NCI-H1417 (cell line): ENCODE measurements around the gene TBC1D12.
"Not testable (repeated sequence)": the region's sequence is repeated elsewhere in the genome, so short reads cannot be mapped to it uniquely, and the experiment has no call there.

Experiments
- DNase-seq, 3 experiments: peaks; one replicate each; lab custom pipeline; 2025; lab: John Stamatoyannopoulos, UW

Gene TBC1D12

DNA sequence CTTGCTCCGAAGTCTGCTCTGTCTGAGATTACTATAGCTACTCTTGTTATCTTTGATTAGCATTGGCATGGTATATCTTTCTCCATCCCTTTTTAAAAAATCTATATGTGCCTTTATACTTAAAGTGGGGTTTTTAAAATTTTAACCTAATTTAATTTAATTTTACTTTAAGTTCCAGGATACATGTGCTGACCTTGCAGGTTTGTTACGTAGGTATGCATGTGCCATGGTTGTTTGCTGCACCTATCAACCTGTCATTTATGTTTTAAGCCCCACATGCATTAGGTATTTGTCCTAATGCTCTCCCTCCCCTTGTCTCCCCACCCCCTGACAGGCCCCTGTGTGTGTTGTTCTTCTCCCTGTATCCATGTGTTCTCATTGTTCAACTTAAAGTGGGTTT lies 54.6 kb downstream of the TBC1D12 start:
- no peak for DNase-seq

DNA sequence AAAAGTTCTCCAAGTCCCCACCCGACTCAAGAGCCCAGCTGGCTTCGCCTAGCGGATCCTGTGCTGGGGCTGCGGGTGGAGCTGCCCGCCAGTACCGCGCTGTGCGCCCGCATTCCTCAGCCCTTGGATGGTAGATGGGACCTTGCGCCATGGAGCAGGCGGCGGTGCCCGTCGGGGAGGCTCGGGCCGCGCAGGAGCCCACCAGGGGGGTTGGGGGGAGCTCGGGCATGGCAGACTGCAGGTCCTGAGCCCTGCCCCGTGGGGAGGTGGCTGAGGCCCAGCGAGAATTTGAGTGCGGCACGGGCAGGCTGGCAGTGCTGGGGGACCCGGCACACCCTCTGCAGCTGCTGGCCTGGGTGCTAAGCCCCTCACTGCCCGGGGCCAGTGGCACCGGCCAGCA lies 57.0 kb downstream of the TBC1D12 start:
- no peak for DNase-seq

DNA sequence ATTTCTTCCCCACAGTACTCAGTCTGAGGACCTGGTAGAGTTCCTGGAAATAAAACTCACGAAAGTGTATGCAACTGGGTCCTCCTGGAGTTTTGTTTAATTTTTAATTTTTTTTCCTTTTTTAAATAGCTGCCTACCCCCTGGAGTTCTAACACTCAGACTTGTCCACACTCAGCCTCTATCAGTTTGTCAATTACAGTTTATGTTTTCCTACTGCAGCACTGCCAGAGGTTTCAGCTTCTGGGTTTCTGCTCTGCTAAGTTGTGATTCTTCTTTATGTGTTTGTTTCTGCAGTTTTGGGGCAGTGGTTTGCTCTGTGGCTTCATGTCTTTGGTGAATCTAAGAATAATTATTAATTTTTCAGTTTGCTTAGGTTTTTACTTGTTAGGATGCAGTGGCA lies 59.2 kb downstream of the TBC1D12 start:
- DNase-seq, result no peak

DNA sequence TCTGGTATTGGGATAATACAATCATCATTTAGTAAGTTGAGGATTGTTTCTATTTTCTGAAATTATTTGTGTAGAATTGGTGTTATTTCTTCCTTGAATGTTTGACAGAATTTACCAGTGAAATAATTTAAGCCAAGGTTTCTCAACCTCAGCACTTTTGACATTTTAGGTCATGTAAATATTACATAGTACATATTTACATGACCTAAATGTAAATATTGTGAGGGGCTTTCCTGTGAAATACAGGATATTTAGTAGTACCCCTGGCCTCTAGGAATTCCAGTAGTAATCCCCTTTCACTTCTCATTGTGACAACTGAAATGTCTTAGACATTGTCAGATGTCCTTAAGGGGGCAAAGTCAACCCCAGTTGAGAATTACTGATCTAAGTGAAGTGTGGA lies 59.8 kb downstream of the TBC1D12 start:
- DNase-seq, result no peak

DNA sequence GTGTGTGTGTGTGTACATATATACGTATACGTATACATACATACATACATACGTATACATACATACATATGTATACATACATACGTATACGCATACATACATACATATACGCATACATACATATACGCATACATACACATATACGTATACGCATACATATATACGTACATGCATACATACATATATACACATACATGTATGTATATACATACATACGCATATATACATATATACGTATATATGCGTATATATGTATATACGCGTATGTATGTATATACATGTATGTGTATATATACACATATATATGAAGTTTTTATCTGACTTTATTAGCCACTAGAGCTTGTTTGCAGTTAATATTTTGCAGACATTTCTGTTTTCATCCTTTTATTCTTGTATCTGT lies 63.3 kb downstream of the TBC1D12 start:
- DNase-seq, result no peak

DNA sequence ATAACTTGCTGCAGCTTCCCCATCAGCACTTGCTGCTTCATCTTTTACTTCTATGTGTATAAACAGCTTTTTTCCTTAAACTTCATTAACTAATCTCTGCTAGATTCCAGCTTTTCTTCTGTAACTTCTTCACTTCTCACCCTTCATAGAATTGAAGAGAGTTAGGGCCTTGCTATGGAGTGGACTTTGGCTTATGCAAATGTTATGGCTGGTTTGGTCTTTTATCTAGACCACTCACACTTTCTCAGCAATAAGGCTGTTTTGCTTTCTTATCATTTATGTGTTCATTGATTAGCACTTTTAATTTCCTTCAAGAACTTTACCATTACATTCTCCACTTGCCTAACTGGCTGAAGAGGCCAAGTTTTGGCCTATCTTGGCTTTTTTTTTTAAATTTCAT lies 79.1 kb downstream of the TBC1D12 start:
- DNase-seq, result no peak

DNA sequence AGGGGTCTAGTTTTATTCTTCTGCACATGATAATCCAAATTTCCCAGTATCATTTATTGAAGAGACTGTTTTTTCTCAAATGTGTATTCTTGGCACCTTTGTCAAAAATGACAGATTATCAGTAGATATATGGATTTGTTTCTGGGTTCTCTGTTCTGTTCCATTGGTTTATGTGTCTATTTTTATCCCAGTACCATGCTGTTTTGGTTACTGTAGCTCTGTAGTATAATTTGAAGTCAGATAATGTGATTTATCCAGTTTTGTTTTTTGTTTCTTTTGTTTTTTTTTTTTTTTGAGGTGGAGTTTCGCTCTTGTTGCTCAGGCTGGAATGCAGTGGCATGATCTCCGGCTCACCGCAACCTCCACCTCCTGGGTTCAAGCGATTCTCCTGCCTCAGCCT lies 81.6 kb downstream of the TBC1D12 start:
- DNase-seq, result no peak

DNA sequence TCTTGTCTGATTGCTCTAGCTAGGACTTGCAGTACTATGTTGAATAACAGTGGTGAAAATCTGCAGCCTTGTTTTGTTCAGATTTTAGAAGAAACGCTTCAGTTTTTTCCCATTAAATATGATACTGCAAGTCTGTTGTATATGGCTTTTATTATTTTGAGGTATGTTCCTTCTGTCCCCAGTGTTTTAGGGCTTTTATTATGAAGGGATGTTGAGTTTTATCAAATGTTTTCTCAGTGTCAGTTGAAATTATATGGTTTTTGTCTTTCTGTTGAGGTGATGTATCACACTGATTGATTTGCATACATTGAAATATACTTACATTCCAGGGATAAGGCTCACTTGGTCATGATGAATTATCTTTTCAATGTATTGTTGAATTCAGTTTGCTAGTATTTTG lies 82.8 kb downstream of the TBC1D12 start:
- DNase-seq, result no peak

DNA sequence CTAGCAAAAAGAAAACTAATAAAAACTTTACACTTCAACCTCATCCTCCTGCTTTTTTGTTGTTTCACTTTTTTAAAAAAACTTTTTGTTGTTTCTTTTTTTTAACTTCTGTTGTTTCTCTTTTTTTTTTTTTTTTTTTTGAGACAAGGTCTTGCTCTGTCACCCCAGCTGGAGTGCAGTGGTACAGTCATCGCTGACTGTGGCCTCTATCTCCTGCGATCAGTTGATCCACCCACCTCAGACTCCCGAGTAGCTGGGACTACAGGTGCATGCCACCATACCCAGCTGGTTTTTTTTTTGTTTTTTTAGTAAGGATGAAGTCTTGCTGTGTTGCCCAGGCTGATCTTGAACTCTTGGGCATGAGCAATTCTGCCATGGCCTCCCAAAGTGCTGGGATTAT lies 85.2 kb downstream of the TBC1D12 start:
- DNase-seq, result no peak

DNA sequence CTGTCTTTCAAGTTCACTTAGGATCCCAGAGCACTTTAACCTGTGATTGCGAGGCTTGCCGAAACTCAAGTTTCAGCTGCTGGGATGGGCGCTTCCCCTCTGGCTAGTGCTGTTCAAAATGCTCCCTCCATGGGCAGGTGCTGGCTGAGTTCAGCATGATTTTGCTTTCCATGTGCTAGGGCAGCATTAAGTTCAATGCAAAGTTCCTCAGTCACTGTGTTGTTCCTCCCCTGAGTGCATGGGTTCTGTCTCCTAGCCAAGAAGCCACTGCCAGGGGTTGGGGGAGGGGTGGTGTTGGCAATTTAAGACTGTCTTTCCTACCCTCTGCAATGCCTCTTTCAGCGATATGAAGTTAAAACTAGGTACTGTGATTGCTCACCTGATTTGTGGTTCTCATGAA lies 86.8 kb downstream of the TBC1D12 start:
- DNase-seq, result no peak

DNA sequence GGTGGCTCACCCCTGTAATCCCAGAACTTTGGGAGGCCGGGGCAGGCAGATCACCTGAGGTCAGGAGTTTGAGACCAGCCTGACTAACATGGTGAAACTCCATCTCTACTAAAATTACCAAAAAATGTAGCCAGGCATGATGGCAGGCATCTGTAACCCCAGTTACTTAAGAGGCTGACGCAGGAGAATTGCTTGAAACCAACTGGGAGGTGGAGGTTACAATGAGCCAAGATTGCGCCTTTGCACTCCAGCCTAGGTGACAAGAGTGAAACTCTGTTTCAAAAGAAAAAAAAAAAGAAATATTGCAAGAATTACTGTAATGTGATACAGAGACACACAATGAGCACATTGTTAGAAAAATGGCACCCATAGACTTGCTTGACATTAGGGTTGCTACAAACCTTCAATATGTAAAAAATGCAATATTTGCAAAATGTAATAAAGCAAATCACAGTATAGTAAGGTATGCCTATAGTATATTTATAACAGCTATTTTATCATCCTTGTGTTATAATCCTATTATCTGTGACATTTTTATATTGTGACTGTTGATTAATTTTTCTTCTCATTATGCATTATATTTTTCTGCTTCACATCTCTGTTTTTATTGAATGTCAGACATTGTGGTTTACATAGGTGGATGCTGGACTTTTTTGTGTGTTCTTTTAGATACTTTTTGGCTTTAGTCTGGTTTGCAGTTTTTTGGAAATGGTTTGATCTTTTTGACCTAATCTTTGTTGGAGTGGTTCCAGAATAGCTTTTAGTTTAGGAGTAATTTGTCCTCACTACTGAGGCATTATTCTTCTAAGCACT lies 87.8 kb downstream of the TBC1D12 start:
- no peak for DNase-seq

DNA sequence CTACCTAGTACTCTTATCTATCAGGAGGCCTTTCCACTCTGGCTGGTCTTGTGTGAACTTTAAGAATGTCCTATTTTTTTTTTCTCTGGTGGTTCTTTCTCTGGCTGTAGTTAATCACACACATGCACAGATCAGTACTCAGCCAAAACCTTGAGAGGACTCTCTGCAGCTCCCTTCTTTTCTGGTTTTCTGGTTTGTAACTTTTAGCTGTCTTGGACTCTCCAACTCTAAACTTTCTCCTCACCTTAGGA lies 88.4 kb downstream of the TBC1D12 start:
- no peak for DNase-seq

DNA sequence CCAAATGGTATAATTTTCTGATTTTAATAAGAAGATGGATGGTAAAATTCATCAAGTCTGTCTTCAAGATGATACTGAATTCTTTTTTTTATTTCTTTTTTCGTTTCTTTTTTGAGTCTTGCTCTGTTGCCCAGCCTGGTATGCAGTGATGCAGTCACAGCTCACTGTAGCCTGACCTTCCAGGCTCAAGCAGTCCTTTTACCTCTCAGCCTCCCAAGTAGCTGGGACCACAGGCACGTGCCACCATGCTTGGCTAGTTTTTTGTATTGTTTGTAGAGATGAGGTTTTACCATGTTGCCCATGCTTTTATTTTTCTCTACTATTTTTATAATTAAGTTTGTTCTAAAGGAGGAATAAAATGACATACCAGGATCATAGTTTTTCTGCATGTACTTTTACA lies 91.1 kb downstream of the TBC1D12 start:
- no peak for DNase-seq

DNA sequence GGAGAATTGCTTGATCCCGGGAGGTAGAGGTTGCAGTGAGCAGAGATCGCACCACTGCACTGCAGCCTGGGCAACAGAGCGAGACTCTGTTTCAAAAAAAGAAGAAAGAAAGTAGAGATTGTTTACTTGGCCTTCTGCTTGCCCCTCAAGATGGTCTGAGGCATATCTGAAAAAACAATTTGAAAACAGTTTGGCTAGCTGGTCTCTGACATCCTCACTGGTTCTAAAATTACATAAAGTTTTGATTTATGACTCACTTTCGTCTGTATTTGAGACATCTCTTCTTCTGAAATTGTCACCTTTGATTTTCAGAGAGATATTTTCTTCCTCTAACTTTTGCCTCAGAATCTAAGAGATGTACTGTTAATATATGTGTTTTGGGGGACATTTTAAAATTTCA lies 93.7 kb downstream of the TBC1D12 start:
- DNase-seq, result no peak

DNA sequence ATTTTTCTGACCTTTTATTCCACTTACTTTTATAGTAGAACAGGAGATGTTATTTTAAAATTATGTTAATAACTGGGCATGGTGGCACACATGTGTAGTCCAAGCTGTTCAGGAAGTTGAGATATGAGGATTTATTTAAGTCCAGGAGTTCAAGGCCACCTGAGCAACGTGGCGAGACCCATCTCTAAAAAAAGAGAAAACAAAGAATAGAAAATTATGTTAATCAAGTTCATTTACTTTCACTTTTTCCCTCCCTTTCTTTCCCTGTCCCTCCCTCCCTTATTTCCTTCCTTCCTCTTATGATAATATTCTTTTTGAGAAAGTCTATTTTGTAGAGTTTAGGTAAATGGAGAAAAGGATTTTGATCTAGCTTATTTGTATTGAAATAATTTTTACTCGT lies 94.3 kb downstream of the TBC1D12 start:
- DNase-seq, result no peak

DNA sequence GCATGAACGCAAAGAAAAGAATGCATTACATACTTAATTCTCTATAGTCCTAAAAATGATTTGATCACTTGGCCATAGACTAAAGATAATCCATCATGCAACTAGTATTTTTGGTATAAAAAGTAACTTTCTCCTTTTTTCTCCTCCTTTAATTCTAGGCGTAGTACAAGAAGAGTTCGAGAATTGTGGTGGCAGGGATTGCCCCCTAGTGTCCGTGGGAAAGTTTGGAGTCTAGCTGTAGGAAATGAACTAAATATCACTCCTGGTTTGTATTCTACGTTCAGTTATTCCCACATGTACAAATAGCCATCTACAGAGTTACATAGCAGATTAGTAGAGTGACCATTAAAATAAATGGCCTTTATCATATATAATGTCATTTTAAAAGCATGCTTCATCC lies 97.7 kb downstream of the TBC1D12 start:
- peak in 1 of 3 experiments; percentile 1 for DNase-seq

DNA sequence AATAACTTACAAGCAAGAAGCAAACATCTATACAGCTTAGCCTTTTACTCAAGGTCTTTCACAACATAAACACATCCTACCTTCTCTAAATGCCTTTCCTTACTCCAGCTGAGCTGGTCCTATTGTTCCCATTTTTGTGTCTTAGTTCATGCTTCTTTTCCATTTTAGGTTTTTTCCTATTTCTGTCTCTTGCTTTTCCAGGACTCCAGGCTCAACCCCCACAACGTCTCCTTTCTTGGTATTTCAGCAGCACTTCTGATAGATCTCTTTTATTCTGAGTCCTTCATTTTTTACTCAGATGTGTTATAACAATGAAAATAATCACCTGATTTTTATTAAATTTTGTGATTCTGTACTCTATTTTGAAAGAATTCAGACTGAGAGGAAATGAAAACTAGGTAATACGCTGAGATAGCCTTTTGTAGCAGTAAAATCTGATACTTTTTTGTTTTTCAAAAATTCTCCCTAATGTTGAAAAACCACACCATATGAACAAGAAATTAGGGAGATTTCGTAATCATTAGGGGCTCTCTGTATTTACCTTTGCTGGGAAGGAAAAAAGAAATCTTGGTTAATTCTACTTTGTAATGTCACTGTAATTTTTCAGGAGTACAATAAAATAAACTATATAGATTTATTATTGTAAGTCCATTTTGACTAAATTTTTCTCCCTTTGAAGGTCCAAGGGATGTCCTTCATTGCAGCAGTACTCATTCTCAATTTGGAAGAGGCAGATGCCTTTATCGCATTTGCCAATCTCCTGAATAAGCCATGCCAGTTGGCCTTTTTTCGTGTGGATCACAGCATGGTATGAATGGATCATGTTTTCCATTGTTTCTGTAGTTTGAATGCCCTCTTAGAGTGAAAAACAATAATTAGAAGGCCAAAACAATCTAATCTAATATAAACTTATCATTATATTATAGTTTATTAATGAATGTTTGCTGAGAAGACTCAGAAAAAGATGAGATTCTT lies 119.2 kb downstream of the TBC1D12 start:
- no peak for DNase-seq

DNA sequence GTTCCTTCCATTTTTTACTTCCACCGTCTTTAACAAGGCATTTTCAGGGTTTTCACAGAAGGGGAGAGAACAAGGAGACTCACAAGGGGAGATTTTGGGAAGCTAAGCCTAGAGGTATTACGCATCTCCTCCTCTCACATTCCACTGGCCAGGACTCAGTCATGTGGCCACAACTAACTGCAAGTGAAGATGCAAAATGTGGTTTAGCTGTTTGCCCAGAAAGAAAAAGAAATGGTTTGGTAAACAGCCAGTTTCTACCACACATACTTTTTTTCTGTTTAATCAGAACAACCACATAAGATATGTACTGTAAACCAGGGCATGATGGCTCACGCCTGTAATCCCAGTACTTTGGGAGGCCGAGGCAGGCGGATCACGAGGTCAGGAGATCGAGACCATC lies 121.8 kb downstream of the TBC1D12 start:
- no peak for DNase-seq

DNA sequence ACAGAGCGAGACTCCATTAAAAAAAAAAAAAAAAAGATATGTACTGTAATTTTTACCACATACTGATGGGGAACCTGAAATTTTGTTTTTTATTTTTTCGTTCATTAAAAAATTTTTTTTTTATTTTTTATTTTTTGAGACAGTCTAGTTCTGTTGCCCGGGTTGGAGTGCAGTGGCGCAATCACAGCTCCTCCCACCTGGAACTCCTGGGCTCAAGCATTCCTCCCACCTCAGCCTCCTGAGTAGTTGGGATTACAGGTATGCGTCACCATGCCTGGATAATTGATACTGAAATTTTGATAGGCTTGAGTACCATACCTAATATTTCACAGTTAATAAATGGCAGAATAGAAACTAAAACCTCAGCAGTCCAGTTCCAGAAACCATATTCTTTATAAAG lies 122.4 kb downstream of the TBC1D12 start:
- no peak for DNase-seq

DNA sequence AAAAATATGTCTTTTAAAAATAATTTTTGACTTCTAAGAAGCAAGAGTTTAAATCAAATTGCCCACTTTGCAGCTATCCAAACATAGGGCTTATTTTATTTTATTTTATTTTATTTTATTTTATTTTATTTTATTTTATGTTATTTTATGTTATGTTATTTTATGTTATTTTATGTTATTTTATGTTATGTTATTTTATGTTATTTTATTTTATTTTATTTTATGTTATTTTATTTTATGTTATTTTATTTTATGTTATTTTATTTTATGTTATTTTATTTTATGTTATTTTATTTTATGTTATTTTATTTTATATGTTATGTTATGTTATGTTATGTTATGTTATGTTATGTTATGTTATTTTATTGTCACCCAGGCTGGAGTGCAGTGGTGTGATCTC lies 129.2 kb downstream of the TBC1D12 start:
- DNase-seq, result not testable (repeated sequence)

DNA sequence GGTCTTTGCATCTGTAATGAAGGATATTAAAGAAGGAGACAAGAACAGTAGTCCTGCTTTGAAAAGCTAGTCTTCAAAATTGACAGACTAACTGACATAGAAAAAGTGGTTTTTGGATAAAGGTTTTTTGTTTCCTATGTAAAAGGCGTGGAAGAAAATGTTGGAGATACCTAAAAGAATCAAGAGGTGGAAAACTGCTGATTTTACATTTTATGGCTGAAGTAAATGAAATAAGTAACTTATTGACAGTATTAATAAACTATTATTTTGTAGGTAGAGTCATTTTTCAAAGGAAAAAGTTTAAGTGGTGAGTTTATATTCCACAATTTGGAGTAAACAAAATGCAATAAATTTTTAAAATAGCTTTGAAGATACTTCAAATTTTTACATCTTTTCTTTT lies 130.7 kb downstream of the TBC1D12 start:
- DNase-seq, result no peak

DNA sequence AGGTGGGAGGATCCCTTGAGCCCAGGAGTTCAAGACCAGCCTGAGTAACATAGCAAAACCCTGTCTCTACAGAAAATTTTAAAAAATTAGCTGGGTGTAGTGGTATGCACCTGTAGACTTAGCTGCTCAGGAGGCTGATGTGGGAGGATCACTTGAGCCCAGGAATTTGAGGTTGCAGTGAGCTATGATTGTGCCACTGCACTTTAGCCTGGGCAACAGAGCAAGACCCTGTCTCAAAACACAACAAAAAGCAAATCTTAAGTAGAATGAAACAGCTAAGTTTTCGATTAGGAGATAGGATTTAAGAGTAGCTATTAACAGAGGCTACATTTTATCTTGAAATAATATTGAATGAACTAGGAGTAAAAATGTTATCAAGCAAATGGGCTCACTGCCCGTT lies 139.9 kb downstream of the TBC1D12 start:
- not testable (repeated sequence) for DNase-seq

DNA sequence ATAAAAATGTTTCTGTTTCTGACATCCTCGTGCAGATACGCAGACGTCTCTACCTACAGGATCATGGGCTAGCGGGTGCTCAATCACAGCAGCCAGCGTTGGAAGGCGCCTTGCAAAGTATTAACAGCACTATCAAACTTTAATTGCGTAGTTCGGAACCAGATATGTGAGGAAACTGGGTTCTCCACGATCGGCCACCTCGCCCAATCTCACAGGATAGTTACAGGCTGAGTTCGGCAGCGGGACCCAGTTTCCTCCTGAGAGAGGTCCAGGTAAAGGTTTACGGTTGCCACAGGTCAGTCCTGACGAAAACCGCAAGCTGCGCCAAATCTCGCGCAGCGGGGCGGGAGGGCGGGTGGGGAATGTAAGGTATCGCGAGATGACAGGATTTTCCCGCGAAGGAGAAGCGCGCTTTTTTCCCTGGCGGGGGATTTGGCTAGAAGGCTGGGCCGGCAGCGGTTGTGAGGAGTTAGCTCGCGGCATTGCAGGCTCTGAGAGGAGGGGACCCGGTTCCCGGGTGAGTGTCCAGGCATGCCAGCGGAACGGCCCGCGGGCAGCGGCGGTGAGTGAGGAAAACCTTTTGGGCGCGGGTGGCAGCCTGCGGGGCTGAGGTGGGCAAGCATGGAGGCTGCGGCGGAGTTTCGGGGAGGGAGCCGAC lies 143.2 kb downstream of the TBC1D12 start, which contains the start of gene HELLS:
HELLS (plus strand) TSS at position 398 of the 658 bp plus-strand sequence; CDS start at position 532, 134 bp downstream.
- peak; percentile 85 to 92 (median 89) for DNase-seq
